IMR-90 (cell line): ENCODE measurements around the gene TAAR9.

Experiments used
- BHLHE40 ChIP-seq: fragments of 150-350 bp; IDR thresholded peaks from 2 replicates; pipeline ENCODE4 v1.6.1; 2016; ENCODE audit warnings: mild to moderate bottlenecking, low read depth, low read length
- CEBPB ChIP-seq: IDR thresholded peaks from 2 replicates; pipeline ENCODE4 v1.6.1; 2012; ENCODE audit warnings: low read depth, low read length, improper control_type of control experiment
- CHD1 ChIP-seq: IDR thresholded peaks from 2 replicates; pipeline ENCODE4 v1.6.1; 2012; ENCODE audit warnings: low read depth, low read length, improper control_type of control experiment
- CTCF ChIP-seq: conservative IDR thresholded peaks from 2 replicates; pipeline ENCODE4 v1.5.1; 2012; ENCODE audit warnings: mild to moderate bottlenecking, low read depth, low read length, improper control_type of control experiment
- FOS ChIP-seq: fragments of 150-350 bp; IDR thresholded peaks from 2 replicates; pipeline ENCODE4 v1.6.1; 2016; ENCODE audit warnings: low read depth, low read length
- MAFK ChIP-seq: IDR thresholded peaks from 2 replicates; pipeline ENCODE4 v1.6.1; 2012; ENCODE audit warnings: low read depth, low read length, improper control_type of control experiment
- MXI1 ChIP-seq: IDR thresholded peaks from 2 replicates; pipeline ENCODE4 v1.6.1; 2012; ENCODE audit warnings: low read depth, mild to moderate bottlenecking, low read length, moderate library complexity, borderline replicate concordance
- NFE2L2 ChIP-seq: fragments of 150-350 bp; IDR thresholded peaks from 2 replicates; pipeline ENCODE4 v1.6.1; 2016; ENCODE audit warnings: low read depth, mild to moderate bottlenecking, low read length
- POLR2A ChIP-seq: IDR thresholded peaks from 2 replicates; pipeline ENCODE4 v1.6.1; 2012; ENCODE audit warnings: mild to moderate bottlenecking, low read depth, low read length
- RAD21 ChIP-seq: IDR thresholded peaks from 2 replicates; pipeline ENCODE4 v1.6.1; 2012; ENCODE audit warnings: low read length, improper control_type of control experiment
- RCOR1 ChIP-seq: IDR thresholded peaks from 2 replicates; pipeline ENCODE4 v1.6.1; 2012; ENCODE audit warnings: mild to moderate bottlenecking, low read length, improper control_type of control experiment; ENCODE audit not compliant: insufficient replicate concordance
- RFX5 ChIP-seq: IDR thresholded peaks from 2 replicates; pipeline ENCODE4 v1.8.0; 2012; ENCODE audit warnings: low read depth, mild to moderate bottlenecking, low read length, moderate library complexity
- SMC3 ChIP-seq: fragments of 150-350 bp; IDR thresholded peaks from 2 replicates; pipeline ENCODE4 v1.6.1; 2016; ENCODE audit warnings: low read depth, mild to moderate bottlenecking, antibody characterized with exemption, low read length, moderate library complexity

DNA sequence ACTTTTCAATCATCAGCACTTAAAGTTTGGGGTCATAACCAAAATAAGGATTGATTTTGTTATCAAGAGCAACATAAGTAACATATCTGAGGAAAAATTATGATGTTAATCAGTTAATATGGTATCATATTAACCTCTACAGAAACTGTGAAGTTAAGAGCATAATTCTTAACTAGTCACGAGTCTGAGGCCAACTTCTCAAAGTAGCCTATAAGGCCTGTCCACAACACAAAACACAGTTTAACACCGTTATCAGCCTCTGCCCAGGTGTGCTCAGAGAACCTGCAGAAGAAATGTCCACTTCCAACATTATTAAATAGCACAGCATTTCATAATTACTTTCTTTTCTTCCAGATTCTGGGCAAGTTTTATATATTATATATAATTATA lies 26.3 kb upstream of the TAAR9 start:
- TF ChIP-seq POLR2A: no peak
- TF ChIP-seq CTCF: no peak
- no peak for TF ChIP-seq MXI1
- TF ChIP-seq FOS: no peak
- no peak for TF ChIP-seq CEBPB
- no peak for TF ChIP-seq RAD21
- TF ChIP-seq RFX5: no peak
- TF ChIP-seq RCOR1: no peak
- no peak for TF ChIP-seq NFE2L2
- TF ChIP-seq SMC3: no peak
- TF ChIP-seq CHD1: no peak
- no peak for TF ChIP-seq BHLHE40
- TF ChIP-seq MAFK: no peak
